ENCODE data around the gene HOXC4.
A peak's percentile ranks its signal among the peaks of the same experiment; 100 is the strongest.

Gene HOXC4

GRCh38 chr12:54053751-54054741, at the start of gene HOXC4 (continued):
- peak; percentile 62; the same call in 1 of the 2 replicates for TF ChIP-seq INSM2 (tag by site-specific recombination; IDR thresholded peaks at IDR 0.05)
- TF ChIP-seq ZNF623 (tag by site-specific recombination; IDR thresholded peaks at IDR 0.05): no peak
- TF ChIP-seq ZSCAN4 (tag by site-specific recombination; IDR thresholded peaks at IDR 0.05): no peak
- peak; percentile 66 for TF ChIP-seq GFI1B (tag by site-specific recombination; IDR thresholded peaks at IDR 0.05)
- peak; percentile 84 for TF ChIP-seq ZNF24 (tag by site-specific recombination; IDR thresholded peaks at IDR 0.05)
- TF ChIP-seq PRDM6 (tag by site-specific recombination; IDR thresholded peaks at IDR 0.05): peak; percentile 94
- peak; percentile 60 for TF ChIP-seq GLIS2 (tag by site-specific recombination; IDR thresholded peaks at IDR 0.05)
- no peak for TF ChIP-seq ZNF830 (tag by site-specific recombination; IDR thresholded peaks at IDR 0.05; ENCODE audit: low read depth)
- TF ChIP-seq KLF7 (tag by site-specific recombination; IDR thresholded peaks at IDR 0.05; ENCODE audit: borderline replicate concordance): peak; percentile 81; the same call in 1 of the 2 replicates
- no peak for TF ChIP-seq ZNF37A (tag by site-specific recombination; IDR thresholded peaks at IDR 0.05)
- peak; percentile 47; the same call in 1 of the 2 replicates for TF ChIP-seq ZNF610 (tag by site-specific recombination; IDR thresholded peaks at IDR 0.05; ENCODE audit: borderline replicate concordance)
- TF ChIP-seq ZNF274 (IDR thresholded peaks at IDR 0.05; ENCODE audit: low read length): no peak
- no peak for TF ChIP-seq ZNF274 (tag by site-specific recombination; IDR thresholded peaks at IDR 0.05; ENCODE audit: borderline replicate concordance)
- peak; percentile 79; the same call in 1 of the 2 replicates for TF ChIP-seq ZBTB17 (tag by site-specific recombination; IDR thresholded peaks at IDR 0.05)
- TF ChIP-seq ZNF391 (tag by site-specific recombination; IDR thresholded peaks at IDR 0.05; ENCODE audit: borderline replicate concordance, low read depth): peak; percentile 48; the same call in 1 of the 2 replicates
- peak; percentile 96 for TF ChIP-seq PRDM4 (tag by site-specific recombination; IDR thresholded peaks at IDR 0.05)
- no peak for TF ChIP-seq ZNF157 (tag by site-specific recombination; IDR thresholded peaks at IDR 0.05)
- TF ChIP-seq ZNF530 (tag by site-specific recombination; IDR thresholded peaks at IDR 0.05; ENCODE audit: low read depth): no peak
- TF ChIP-seq BCL11B (tag by site-specific recombination; IDR thresholded peaks at IDR 0.05; ENCODE audit: low read depth): peak; percentile 89
- no peak for TF ChIP-seq ZNF214 (tag by site-specific recombination; IDR thresholded peaks at IDR 0.05; ENCODE audit: borderline replicate concordance)
- TF ChIP-seq MYNN (tag by site-specific recombination; IDR thresholded peaks at IDR 0.05; ENCODE audit: borderline replicate concordance): no peak
- TF ChIP-seq ZNF394 (tag by site-specific recombination; IDR thresholded peaks at IDR 0.05; ENCODE audit: borderline replicate concordance): peak; percentile 65; the same call in 1 of the 2 replicates
- TF ChIP-seq ZNF558 (tag by site-specific recombination; IDR thresholded peaks at IDR 0.05): no peak
- no peak for TF ChIP-seq ZNF146 (tag by site-specific recombination; IDR thresholded peaks at IDR 0.05)
- peak; percentile 96 for TF ChIP-seq ZNF600 (tag by site-specific recombination; IDR thresholded peaks at IDR 0.05)
- no peak for TF ChIP-seq ZFP3 (tag by site-specific recombination; IDR thresholded peaks at IDR 0.05; ENCODE audit: low read depth)
- TF ChIP-seq AEBP2 (tag by site-specific recombination; IDR thresholded peaks at IDR 0.05; ENCODE audit: borderline replicate concordance): no peak
- peak; percentile 82; the same call in 1 of the 2 replicates for TF ChIP-seq ZNF488 (tag by site-specific recombination; IDR thresholded peaks at IDR 0.05)
- TF ChIP-seq ZBTB7A (tag by site-specific recombination; IDR thresholded peaks at IDR 0.05; ENCODE audit: low read depth): no peak

All from HEK293 (cell line).